Activated naive CD8-positive, alpha-beta T cell treated with anti-CD3 and anti-CD28 coated beads, Interleukin-2, amount 50 U/mL, for 16 hours (primary cell): ENCODE results near the gene PDGFB.
"Not testable (repeated sequence)": the region's sequence is repeated elsewhere in the genome, so short reads cannot be mapped to it uniquely, and the experiment has no call there.

Source experiments
- DNase-seq: peaks from one replicate; pipeline ENCODE4 v3.0.0-alpha.2; 2020; ENCODE audit warnings: low read depth, low spot score

Gene PDGFB

DNA sequence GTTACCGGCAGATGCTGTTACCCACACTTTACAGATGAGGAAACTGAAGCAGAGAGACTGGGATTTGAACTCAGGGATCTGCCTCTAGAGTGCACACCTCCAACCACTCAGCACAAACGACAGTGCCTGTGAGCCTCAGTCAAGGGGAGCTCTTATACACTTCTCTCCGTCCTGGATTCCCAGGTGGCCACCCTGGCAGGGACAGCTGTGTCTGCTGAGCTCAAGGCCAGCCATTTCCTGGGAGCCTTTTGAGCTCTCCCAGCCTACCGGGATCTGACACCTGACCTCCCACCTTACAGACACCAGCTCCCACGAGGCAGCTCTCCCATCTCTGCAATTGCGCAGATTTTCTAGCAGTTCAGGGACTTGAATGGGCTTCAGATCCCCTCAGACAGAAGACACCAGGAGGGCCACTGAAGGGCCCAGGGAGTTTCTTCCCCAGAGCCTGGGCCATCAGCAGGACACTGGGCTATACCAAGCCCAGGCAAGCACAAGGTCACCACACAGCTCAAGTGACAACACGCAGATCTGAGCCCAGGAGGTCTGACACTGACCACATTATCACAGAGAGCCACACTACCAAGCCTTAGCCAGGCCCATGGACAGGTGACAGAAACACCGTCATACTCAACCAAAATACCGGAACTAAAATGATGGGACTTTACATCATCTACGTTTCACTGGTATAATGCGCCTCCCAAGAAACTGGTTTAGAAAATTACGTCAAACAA lies 17.1 kb downstream of the PDGFB start:
- no peak for DNase-seq

DNA sequence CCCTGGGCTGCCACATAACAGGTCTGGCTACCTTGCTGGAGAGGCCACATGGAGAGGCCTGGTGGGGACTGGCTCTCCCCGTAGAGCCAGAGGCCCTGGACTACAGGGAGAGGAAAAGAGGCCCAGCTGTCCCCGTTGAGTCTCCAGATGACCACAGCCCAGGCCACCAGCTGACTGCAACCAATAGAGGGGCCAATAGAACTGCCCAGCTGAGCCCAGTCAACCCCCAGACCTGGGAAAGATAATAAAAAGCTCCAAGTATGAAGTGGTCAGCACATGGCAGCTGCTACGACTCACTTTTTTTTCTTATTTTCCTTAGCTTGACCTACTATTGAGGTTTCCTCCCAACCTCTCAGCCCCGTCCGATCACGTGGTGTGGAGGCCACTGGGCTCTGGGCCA lies 18.4 kb downstream of the PDGFB start:
- no peak for DNase-seq

DNA sequence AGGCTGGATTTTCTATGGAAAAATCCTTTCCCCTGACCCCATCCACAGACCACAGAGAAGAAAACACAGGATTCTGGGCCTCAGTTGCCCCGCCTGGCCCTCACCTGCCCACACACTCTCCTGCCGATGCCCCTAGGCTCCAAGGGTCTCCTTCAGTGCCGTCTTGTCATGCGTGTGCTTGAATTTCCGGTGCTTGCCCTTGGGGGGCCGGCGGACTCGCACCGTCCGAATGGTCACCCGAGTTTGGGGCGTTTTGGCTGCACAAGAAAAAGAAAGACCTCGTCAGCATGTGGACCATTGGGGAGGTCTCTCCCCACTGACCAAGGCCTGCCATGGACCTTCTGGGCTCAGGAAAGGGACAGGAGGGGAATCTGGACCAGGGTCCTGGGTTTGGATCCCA lies 19.2 kb downstream of the PDGFB start:
- no peak for DNase-seq

DNA sequence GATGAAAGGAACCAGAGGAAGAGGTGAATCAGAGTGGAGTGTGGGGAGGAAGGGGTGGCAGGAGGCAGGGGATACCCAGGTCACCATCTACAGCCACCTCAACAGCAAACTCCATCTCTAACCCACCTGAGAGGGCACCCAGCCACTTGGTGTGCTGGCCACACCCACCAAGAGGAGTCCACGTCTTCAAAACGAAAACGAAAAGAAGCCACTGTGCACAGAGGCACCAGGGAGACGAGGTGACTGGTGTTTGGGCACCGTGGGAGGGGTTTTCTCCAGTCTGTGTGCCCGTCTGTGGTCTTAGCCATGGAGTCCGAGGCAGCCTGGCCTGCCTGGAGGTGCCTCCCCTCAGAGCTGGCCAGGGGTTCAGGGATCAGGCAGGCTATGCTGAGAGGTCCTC lies 20.2 kb downstream of the PDGFB start:
- DNase-seq: no peak

DNA sequence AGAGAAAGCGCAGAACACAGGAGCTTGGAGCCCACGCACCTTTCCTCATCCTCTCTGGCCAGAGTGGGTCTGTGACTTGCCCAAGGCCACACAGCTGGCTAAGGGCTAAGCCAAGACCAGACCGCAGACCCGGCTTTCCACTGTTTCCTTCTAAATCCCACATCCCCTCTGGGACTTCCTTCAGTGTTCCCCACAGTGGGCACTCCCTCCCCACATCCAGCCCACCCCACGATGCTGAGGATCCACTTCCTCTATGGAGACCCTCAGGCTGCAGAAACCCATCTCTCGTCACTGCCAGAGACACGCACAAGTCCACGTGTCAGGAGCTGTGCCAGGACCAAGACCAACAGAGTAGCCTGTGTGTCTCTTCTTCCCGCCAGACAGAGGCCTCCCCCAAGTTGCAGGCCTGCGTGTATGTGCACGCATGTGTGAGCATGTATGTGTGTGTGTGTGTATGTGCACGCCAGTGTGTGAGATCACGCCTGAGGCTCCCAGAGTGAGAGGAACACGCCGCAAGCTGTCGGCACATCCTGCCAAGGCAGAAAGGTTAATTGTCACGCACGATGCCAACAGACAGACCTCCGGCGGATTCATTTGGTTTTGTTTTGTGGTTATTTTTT lies 21.6 kb downstream of the PDGFB start:
- DNase-seq: no peak

DNA sequence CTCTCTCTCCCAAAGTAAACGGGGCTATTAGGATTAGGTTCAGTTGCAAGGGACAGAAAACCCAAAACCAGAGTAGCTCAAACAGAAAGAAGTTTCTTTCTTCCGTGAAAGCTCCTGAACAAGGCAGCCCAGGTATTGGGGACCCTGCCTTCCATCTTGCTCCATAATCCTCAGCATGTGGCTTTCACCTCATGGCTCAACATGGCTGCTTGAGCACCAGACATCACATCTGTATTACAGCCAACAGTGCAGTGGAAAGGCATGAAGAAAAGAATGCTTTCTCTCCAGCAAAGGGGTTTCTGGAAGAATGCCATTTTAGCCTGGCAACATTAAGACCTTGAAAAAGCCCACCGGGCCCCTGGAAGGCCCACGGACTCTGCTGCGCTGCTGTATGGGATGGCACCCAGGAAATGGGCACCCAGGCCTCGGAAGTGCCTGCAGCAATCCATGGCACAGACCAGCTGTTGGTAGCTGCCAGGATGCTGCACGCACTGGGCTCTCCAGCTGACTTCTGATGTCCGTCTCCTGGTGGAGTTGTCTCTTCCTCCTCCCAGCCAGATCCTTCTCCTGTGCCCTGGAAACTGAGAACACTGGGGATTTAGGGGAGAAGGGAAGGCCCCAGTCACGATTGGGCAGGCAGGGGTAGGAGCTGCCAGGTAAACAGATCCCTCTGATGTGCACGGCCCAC lies 22.6 kb downstream of the PDGFB start:
- no peak for DNase-seq

DNA sequence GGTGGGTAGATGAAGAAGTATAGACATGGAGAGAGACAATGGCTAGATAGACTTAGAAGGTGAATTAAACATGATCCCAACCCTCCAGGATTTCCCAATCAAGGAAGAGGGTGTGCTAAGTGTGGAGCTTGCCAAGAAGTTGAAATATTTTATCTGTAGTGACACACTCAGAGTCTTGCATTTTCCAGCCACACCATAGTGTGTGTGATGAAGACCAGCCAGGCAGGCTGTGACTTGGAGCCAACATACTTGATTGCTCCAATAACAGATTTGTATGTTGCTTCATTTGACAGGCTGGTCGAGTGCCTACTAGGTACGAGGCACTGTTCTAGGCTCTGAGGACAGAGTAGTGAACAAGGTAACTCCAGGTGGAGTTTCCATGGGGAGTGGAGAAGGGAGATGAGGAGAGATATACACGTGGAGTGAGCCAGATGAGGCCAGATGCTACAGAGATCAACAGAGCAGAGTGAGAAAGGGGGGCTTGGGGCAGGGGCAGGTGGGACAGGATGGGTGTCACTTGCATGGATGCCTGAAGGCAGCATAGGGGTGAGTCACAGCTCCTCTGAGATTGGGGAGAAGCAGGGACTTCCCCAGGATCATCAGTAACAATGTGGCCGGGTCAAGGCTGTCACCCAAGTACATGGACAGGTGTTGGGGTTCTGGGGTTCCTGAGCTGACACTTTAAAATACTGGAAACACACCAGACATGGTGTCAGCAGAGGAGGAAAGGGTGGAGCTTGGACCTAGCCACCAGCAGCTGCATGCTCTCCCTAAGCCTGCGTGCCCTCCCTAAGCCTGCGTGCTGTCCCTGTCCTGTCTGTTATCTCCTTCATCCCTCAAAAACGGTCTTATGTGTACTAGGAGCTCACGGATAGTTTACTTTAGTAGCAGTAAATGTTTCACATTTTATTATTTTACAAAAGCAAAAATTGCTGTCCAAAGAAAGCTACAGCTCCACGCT lies 23.6 kb downstream of the PDGFB start:
- DNase-seq: no peak

- DNase-seq: no peak
These were observed 24.3 kb downstream of the PDGFB start for GRCh38 chr22:39220450-39220849.

- no peak for DNase-seq
These were observed 25.4 kb downstream of the PDGFB start for GRCh38 chr22:39219071-39220039.

DNA sequence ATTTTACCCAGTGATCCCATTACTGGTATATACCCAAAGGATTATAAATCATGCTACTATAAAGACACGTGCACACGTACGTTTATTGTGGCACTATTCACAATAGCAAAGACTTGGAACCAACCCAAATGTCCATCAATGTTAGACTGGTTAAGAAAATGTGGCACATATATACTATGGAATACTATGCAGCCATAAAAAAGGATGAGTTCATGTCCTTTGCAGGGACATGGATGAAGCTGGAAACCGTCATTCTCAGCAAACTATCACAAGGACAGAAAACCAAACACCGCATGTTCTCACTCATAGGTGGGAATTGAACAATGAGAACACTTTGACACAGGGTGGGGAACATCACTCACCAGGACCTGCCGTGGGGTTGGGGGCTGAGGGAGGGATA lies 26.4 kb downstream of the PDGFB start:
- not testable (repeated sequence) for DNase-seq

- DNase-seq: no peak
These were observed 28.7 kb downstream of the PDGFB start for GRCh38 chr22:39216143-39216490.

DNA sequence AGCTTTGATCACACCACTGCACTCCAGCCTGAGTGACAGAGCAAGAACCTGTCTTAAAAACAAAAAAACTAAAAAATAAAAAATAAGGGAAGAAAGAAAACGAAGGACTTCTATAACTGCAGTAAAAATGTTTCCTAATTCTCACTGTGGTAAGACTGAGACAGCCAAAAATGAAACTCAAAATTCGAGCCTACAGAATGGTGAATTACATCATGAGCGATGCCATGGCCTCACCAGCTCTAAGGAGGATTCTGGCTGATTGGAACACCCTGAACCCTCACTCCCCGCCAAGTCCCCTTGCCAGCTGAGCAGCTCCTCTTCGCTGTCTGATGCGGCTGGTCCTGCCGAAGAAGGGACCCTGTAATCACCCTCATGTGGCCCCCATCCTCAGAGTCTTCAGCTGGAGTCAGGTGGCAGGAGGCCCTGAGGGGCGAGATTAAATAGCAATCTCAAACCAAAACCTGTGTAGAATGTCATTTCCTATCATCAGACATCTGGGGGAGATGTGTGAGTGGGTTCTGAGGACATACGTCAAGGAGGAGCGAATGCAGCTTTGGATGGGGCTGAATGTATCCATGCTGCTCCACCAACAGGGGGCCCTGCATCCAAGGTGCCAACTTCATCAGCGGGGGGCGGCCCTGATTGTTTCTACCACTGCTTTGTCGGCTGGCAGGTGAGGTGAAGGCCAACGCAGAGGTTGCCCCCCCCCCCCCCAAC lies 29.2 kb downstream of the PDGFB start:
- no peak for DNase-seq

DNA sequence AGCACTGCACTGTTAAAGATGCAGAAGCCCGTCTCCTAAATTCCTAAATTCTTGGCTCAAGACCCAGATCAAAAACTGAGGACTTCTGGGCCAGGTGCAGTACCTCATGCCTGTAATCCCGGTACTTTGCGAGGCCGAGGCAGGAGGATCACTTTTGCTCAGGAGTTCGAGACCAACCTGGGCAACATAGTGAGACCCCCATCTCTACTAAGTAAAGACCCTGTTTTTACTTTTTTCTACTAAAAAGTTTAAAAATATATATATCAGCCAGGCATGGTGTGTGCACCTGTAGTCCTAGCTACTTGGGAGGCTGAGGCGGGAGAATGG lies 29.7 kb downstream of the PDGFB start:
- no peak for DNase-seq

DNA sequence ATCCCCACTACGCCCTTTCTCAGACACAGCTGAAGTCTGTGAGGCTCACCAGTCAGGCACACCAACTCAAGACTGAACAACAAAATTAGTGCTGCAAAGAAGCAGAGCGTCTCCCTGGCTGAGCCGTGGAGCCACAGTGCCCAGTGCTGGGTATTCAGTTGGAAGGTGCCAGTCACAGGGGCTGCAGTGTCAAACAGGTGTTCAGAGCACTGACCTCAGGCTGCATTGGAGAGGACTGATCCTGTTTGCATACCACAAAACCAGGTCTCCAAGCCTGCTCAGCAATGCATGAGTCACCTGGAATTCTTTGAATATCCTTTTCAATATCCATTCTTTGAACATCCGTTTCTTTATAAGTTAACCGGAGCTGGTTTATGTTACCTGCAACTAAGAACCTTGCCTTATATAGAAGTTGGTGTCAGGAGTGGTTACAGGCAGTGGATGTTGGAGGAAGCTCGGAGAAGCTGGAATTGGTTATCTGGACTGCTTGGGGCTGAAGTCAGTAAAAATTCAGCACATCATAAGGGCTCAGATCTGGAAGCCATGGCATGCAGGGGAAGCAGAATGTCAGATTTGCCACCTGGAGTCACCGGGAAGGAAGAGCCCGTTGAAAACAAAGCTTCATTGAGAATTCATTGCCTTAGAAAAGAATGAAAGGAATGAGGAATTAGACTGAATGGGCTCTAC lies 30.3 kb downstream of the PDGFB start:
- no peak for DNase-seq

DNA sequence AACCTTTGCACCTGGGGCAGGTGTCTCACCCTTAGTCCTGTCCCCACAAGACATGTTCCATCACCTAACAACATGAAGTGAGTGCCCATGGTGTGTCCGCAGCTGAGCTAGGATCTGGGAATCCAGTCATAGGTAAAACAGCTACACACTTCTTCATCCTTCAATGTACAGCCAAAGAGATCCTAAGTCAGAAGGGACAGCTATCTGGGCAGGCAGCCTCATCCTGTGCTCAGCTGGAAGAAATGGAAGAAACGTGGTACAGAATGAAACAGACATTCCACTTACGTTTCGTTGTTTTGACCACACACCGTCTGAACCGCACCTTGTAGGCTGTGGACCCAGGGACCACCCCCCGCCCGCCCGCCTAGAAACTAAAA lies 30.8 kb downstream of the PDGFB start:
- no peak for DNase-seq

DNA sequence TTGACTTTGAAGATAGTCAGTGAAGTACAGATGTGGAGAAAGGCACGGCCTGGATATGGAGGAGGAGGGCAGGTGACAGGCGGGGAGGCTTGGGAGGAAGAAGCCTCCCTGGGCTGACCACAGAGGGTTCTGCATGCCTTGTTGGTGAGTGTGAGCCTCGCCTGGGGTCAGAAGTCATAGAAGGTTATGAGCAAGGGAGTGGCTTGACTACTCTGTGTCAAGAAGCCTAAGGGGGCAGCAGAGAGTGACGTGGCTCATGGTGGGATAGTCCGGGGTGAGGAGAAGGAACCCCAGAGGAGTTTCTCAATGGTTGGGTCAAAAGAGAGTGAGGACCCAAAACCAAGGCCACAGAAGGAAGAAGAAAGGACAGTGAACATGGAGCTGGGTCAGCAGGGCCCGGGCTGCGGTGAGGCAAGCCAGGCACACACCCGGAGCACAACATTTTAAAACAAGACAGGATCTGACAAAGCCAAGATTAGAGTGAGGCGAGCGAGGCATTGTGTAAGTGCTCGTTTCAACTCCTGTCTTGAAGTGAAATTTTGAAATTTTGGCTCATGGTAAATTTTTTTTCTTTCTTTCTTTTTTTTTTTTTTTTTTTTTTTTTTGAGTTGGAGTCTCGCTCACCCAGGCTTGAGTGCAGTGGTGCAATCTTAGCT lies 31.9 kb downstream of the PDGFB start:
- no peak for DNase-seq

GRCh38 chr22:39209756-39210155 lies 35.0 kb downstream of the PDGFB start:
- no peak for DNase-seq

GRCh38 chr22:39208013-39208680 lies 36.6 kb downstream of the PDGFB start:
- DNase-seq: no peak
